GM23338 (cell line): Measurements from ENCODE around the gene AAGAB.

Source experiments
- CREB1 ChIP-seq: fragments of 250-450 bp; sonication (Bioruptor Pico); IDR thresholded peaks from 2 replicates; pipeline ENCODE4 v1.5.0; 2020; ENCODE audit warnings: low read depth, mild to moderate bottlenecking, moderate library complexity
- CTCF ChIP-seq, 2 experiments: fragments of 200-600 bp in 1 of 2; sonication (generic) in 1 of 2; conservative IDR thresholded peaks; 2 replicates each; pipeline versions ENCODE4 v1.5.1 to v1.6.1; 2016 to 2017; ENCODE audit warnings: antibody characterized with exemption in 2 of 2, low read depth in 2 of 2, mild to moderate bottlenecking in 2 of 2, moderate library complexity in 1 of 2
- ETS1 ChIP-seq: IDR thresholded peaks from 2 replicates; pipeline ENCODE4 v1.6.1; 2016; ENCODE audit warnings: antibody characterized with exemption
- EZH2 ChIP-seq: fragments of 200-600 bp; sonication (generic); IDR thresholded peaks from one replicate; pipeline ENCODE4 v1.8.0; 2017; ENCODE audit warnings: antibody characterized with exemption, mild to moderate bottlenecking, low read depth; ENCODE audit not compliant: unreplicated experiment
- EZH2phosphoT487 ChIP-seq: fragments of 200-600 bp; sonication (generic); IDR thresholded peaks from one replicate; pipeline ENCODE4 v1.8.1; 2018; ENCODE audit warnings: antibody characterized with exemption; ENCODE audit not compliant: unreplicated experiment
- JUNB ChIP-seq: IDR thresholded peaks from one replicate; pipeline ENCODE4 v1.6.1; 2016; ENCODE audit warnings: antibody characterized with exemption; ENCODE audit not compliant: unreplicated experiment
- NANOG ChIP-seq: IDR thresholded peaks from 2 replicates; pipeline ENCODE4 v1.6.1; 2016; ENCODE audit warnings: antibody characterized with exemption, borderline replicate concordance
- POLR2AphosphoS5 ChIP-seq: IDR thresholded peaks from 2 replicates; pipeline ENCODE4 v1.6.1; 2016; ENCODE audit warnings: antibody characterized with exemption, low read depth
- REST ChIP-seq: IDR thresholded peaks from one replicate; pipeline ENCODE4 v1.6.1; 2018; ENCODE audit warnings: antibody characterized with exemption; ENCODE audit not compliant: unreplicated experiment
- STAT1 ChIP-seq: IDR thresholded peaks from one replicate; pipeline ENCODE4 v1.6.1; 2016; ENCODE audit warnings: antibody characterized with exemption; ENCODE audit not compliant: unreplicated experiment
- ZNF114 ChIP-seq: fragments of 250-450 bp; sonication (Bioruptor Pico); IDR thresholded peaks from 2 replicates; pipeline ENCODE4 v1.5.0; 2020; ENCODE audit warnings: mild to moderate bottlenecking, moderate library complexity
- ZNF331 ChIP-seq: fragments of 250-450 bp; sonication (Bioruptor Pico); IDR thresholded peaks from 2 replicates; pipeline ENCODE4 v1.5.0; 2020; ENCODE audit warnings: low read depth, mild to moderate bottlenecking, moderate library complexity
- ZNF462 ChIP-seq: fragments of 250-450 bp; sonication (Bioruptor Pico); IDR thresholded peaks from 2 replicates; pipeline ENCODE4 v1.5.0; 2020; ENCODE audit warnings: mild to moderate bottlenecking, moderate library complexity

GRCh38 chr15:67184208-67184925 is 70.1 kb downstream of the AAGAB start:
- no peak for TF ChIP-seq CTCF (conservative IDR thresholded peaks at IDR 0.05; ENCODE audit: low read depth in 2 of 2)
- TF ChIP-seq REST = no peak
- TF ChIP-seq EZH2 = no peak
- no peak for TF ChIP-seq JUNB
- no peak for TF ChIP-seq EZH2phosphoT487
- no peak for TF ChIP-seq POLR2AphosphoS5
- TF ChIP-seq ETS1 = no peak
- no peak for TF ChIP-seq STAT1
- TF ChIP-seq ZNF462 = no peak
- TF ChIP-seq CREB1 (CRISPR knock-in tag) = no peak
- TF ChIP-seq NANOG = no peak
- no peak for TF ChIP-seq ZNF331 (CRISPR knock-in tag)
- no peak for TF ChIP-seq ZNF114 (CRISPR knock-in tag)
